KMS-11 (cell line): ENCODE measurements around the gene GNAO1.

Experiments used
- H2AFZ ChIP-seq: fragments of 200-600 bp; sonication (generic); 2 replicates; pipeline ENCODE4 v1.6.1; 2016; ENCODE audit warnings: antibody characterized with exemption, mixed run types, low read depth
- H3K27ac ChIP-seq: fragments of 200-600 bp; sonication (generic); 2 replicates; pipeline ENCODE4 v1.6.1; 2016; ENCODE audit warnings: mild to moderate bottlenecking, mixed run types
- H3K27me3 ChIP-seq: fragments of 200-600 bp; sonication (generic); 2 replicates; pipeline ENCODE4 v1.6.1; 2017; ENCODE audit warnings: mild to moderate bottlenecking, low read depth, mixed run types, moderate library complexity; ENCODE audit not compliant: insufficient read depth
- H3K36me3 ChIP-seq: fragments of 200-600 bp; sonication (generic); 2 replicates; pipeline ENCODE4 v1.6.1; 2017; ENCODE audit warnings: mild to moderate bottlenecking, mixed run types; ENCODE audit not compliant: insufficient read depth
- H3K4me1 ChIP-seq: fragments of 200-600 bp; sonication (generic); 2 replicates; pipeline ENCODE4 v1.6.1; 2016; ENCODE audit warnings: mild to moderate bottlenecking, low read depth, mixed run types; ENCODE audit not compliant: poor library complexity, severe bottlenecking
- H3K4me2 ChIP-seq: fragments of 200-600 bp; sonication (generic); 2 replicates; pipeline ENCODE4 v1.7.0; 2016; ENCODE audit warnings: mild to moderate bottlenecking, mixed run types
- H3K4me3 ChIP-seq: fragments of 200-600 bp; sonication (generic); IDR thresholded peaks from 2 replicates; pipeline ENCODE4 v1.6.1; 2017; ENCODE audit warnings: low read depth, low read length, mixed read lengths; ENCODE audit not compliant: insufficient read depth
- H3K79me2 ChIP-seq: fragments of 200-600 bp; sonication (generic); 2 replicates; pipeline ENCODE4 v1.6.1; 2016; ENCODE audit warnings: low read depth, mixed run types; ENCODE audit not compliant: insufficient read depth
- H3K9ac ChIP-seq: fragments of 200-600 bp; sonication (generic); 2 replicates; pipeline ENCODE4 v1.6.1; 2016; ENCODE audit warnings: mild to moderate bottlenecking, mixed run types
- H4K20me1 ChIP-seq: fragments of 200-600 bp; sonication (generic); 2 replicates; pipeline ENCODE4 v1.6.1; 2016; ENCODE audit warnings: mild to moderate bottlenecking, mixed run types; ENCODE audit not compliant: insufficient read depth
- CTCF ChIP-seq: fragments of 200-600 bp; sonication (generic); conservative IDR thresholded peaks from 2 replicates; pipeline ENCODE4 v1.6.1; 2017; ENCODE audit warnings: low read depth, mild to moderate bottlenecking, antibody characterized with exemption, low read length, moderate library complexity, mixed read lengths

Gene GNAO1

GRCh38 chr16:56363181-56363716, 172.0 kb downstream of the GNAO1 start:
- Histone ChIP-seq H2AFZ (no peak overlapping the region), H3K4me1 (no peaks in the 10 kb centered on the region), H3K27ac (no peak overlapping the region), H3K27me3 (no peaks in the 10 kb centered on the region), H3K36me3 (no peaks in the 10 kb centered on the region), H3K9ac (no peak overlapping the region), H4K20me1 (no peaks in the 10 kb centered on the region), H3K79me2 (no peaks in the 10 kb centered on the region), H3K4me2 (no peak overlapping the region), H3K4me3 (no peak overlapping the region)
- TF ChIP-seq CTCF, result no peak

GRCh38 chr16:56363781-56364565, 172.7 kb downstream of the GNAO1 start:
- Histone ChIP-seq H4K20me1 (no peaks in the 10 kb centered on the region), H3K36me3 (no peaks in the 10 kb centered on the region), H2AFZ (no peak overlapping the region), H3K4me2 (no peak overlapping the region), H3K79me2 (no peaks in the 10 kb centered on the region), H3K27ac (no peak overlapping the region), H3K27me3 (no peaks in the 10 kb centered on the region), H3K4me1 (no peaks in the 10 kb centered on the region), H3K4me3 (no peak overlapping the region), H3K9ac (no peak overlapping the region)
- no peak for TF ChIP-seq CTCF

GRCh38 chr16:56364865-56365264, 173.6 kb downstream of the GNAO1 start:
- Histone ChIP-seq H3K9ac (no peak overlapping the region), H3K4me1 (no peaks in the 10 kb centered on the region), H3K27ac (no peak overlapping the region), H4K20me1 (no peaks in the 10 kb centered on the region), H3K79me2 (no peaks in the 10 kb centered on the region), H3K4me3 (no peak overlapping the region), H3K36me3 (no peaks in the 10 kb centered on the region), H3K4me2 (no peak overlapping the region), H2AFZ (no peak overlapping the region), H3K27me3 (no peaks in the 10 kb centered on the region)
- no peak for TF ChIP-seq CTCF

- Histone ChIP-seq H3K9ac (no peak overlapping the region), H3K27me3 (no peaks in the 10 kb centered on the region), H2AFZ (no peak overlapping the region), H3K4me2 (no peak overlapping the region), H3K27ac (no peak overlapping the region), H3K4me3 (no peak overlapping the region), H3K4me1 (no peaks in the 10 kb centered on the region), H3K36me3 (no peaks in the 10 kb centered on the region), H3K79me2 (no peaks in the 10 kb centered on the region), H4K20me1 (no peaks in the 10 kb centered on the region)
- no peak for TF ChIP-seq CTCF
Measured at GRCh38 chr16:56365552-56365951, 174.3 kb downstream of the GNAO1 start.
